NCI-H2029 treated with DMSO at 0.1 percent for 48 hours (cell line): Measurements from ENCODE around the gene PTPRB.
"Not testable (repeated sequence)": the region's sequence is repeated elsewhere in the genome, so short reads cannot be mapped to it uniquely, and the experiment has no call there.

Experiments
- DNase-seq: peaks from one replicate; lab custom pipeline; 2025; lab: John Stamatoyannopoulos, UW

PTPRB gene

DNA sequence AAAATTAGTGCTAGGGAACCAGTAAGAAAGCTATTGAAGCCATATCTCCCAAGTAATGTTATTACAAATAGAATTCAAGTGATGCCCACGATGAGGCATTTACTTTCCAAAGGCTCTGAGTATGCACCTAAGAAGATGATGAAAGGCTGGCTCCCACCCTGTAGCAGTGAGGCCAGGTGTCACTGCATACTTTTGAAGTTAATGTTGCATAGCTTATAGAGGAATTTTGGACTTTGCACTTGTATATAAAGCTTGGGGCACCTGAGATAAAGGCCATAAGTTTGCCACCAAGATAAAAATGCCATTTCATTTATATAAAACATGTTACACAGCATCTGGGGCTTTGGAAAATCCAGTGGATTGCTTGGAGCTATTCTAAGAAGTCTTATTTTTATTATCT, 96.2 kb downstream of the PTPRB start:
- no peak for DNase-seq

GRCh38 chr12:70536650-70537049, 100.6 kb downstream of the PTPRB start:
- no peak for DNase-seq

DNA sequence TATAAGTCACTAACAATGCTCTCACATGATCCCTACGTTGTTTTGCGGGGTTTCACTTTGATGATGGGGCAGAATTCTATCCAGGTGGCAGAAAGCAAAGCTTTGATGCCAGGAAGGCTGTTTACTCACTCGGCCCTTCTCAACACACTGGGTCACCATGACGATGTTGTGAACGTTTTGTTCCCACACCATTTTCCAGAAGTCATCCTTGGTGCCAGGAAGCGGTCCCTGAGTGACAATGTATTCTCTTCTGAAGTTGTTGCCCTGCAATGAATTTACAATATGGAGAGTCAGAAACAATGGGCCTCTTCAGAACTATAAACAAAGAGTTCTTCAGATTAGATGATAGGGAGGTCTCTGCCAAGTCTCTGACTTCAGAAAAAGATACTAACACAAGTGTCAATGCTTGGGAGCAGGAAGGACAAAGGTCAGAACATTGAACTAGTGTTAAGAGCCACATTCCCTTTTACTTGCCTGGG, 101.3 kb downstream of the PTPRB start:
- DNase-seq: no peak

GRCh38 chr12:70534466-70534865, 102.8 kb downstream of the PTPRB start:
- DNase-seq: no peak

- DNase-seq: no peak
Observed at GRCh38 chr12:70529647-70530046, 107.6 kb downstream of the PTPRB start.

GRCh38 chr12:70520847-70521246, 116.4 kb downstream of the PTPRB start:
- DNase-seq: no peak

DNA sequence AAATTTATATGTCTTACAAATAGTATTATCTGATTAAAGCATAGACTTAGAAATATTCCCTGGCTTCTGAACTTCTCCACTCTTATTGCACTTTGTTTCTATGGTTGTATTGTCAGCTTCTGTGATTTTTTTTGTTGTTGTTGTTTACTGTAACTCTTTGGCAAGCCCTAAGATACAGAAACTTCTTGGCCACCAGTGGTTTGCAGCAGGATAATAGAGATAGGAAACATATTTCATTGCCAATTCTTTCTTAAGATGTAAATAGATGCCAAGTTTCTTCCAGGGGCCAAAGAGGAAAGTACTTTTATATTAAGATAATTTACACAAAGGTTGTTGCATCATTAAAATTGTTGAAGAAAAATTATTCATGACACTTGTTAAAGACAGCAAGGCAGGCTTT, 123.8 kb downstream of the PTPRB start:
- no peak for DNase-seq

DNA sequence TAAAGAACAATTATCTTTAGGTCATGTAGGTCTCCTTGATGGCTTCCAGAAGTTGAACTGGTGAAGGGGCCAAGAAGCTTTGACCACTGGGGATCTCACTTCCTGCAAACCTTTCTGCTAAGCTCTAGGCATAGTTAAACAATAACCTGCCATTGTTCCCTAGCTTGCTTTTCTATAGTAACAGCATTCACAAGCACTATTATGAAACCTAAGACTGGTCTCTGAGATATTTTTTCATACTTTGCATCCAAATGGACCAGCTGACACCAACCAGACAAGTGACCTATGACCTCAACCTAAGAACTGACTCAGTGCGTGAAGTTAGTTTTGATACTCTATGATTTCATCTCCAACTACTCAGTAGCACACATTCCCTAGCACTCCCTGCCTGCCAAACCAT, 129.1 kb downstream of the PTPRB start:
- DNase-seq: no peak

DNA sequence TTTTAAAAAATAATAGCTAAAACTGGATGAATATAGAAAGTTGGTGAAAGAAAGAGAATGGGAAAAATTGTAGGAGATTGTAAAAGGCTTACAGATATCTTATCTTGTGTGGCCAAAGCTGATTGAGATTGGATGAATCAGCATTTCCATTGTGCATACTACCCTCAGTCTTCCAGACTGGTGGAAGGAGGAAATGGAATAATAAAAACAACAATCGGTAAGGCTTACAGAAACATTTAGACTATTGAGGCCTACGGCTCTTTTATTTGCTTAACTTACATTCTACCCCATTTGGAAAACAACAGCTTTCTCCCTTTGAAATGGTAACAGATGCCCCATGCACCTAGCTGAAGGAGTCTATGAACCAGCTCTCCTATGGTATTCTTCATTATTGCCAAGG, 129.8 kb downstream of the PTPRB start:
- no peak for DNase-seq

- DNase-seq: no peak
Observed at GRCh38 chr12:70497508-70497907, 139.7 kb downstream of the PTPRB start.

GRCh38 chr12:70492904-70493303, 144.3 kb downstream of the PTPRB start:
- not testable (repeated sequence) for DNase-seq

DNA sequence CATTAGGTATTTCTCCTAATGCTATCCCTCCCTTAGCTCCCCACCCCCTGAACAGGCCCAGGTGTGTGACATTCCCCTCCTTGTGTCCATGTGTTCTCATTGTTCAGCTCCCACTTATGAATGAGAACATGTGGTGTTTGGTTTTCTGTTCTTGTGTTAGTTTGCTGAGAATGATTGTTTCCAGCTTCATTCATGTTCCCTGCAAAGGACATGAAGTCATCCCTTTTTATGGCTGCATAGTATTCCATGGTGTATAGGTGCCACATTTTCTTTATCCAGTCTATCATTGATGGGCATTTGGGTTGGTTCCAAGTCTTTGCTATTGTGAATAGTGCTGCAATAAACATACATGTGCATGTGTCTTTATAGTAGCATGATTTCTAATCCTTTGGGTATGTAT, 146.3 kb downstream of the PTPRB start:
- not testable (repeated sequence) for DNase-seq

- DNase-seq: no peak
Observed at GRCh38 chr12:70487440-70487839, 149.8 kb downstream of the PTPRB start.

GRCh38 chr12:70486588-70486987, 150.6 kb downstream of the PTPRB start:
- no peak for DNase-seq

DNA sequence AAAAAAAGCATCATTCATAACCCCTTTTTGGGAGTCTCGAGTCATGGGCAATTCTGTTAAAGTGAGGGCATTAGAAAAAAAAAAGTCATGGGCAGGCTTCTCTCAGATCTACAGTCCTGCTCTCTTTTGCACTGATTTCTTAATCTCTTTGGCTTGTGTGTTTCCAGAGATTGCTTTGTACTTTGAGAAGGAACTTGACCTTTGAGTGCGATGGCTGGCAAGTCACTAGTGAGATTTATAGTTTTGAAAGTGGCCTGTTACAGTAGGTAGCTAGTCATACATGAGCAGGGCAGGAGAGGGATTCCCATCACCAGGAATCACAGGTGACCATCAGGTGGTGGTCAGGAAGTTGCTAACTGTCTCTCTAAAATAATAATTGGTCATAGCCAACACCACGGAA, 151.5 kb downstream of the PTPRB start:
- no peak for DNase-seq

DNA sequence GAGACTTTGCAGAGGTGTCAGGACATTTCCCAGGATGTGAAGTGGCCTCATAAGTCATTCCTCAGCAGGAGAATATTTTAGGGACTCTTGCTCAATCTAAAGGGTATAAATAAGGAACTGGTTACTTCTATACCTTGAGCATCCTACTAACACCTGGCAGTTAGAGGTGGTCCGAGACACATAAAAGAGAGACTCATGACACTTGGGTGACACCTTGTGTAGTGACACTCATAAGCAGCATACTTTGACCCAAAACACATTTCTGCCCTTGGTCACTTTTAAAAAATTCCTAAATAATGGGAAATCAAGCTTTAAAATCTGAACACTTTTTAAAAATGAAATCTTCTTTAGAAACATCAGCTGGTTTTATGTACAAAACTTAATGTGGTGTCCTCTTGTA, 152.8 kb downstream of the PTPRB start:
- no peak for DNase-seq

GRCh38 chr12:70482764-70483163, 154.5 kb downstream of the PTPRB start:
- DNase-seq: no peak

GRCh38 chr12:70469221-70469820, 167.9 kb downstream of the PTPRB start:
- DNase-seq: no peak

GRCh38 chr12:70468741-70469140, 168.5 kb downstream of the PTPRB start:
- no peak for DNase-seq

DNA sequence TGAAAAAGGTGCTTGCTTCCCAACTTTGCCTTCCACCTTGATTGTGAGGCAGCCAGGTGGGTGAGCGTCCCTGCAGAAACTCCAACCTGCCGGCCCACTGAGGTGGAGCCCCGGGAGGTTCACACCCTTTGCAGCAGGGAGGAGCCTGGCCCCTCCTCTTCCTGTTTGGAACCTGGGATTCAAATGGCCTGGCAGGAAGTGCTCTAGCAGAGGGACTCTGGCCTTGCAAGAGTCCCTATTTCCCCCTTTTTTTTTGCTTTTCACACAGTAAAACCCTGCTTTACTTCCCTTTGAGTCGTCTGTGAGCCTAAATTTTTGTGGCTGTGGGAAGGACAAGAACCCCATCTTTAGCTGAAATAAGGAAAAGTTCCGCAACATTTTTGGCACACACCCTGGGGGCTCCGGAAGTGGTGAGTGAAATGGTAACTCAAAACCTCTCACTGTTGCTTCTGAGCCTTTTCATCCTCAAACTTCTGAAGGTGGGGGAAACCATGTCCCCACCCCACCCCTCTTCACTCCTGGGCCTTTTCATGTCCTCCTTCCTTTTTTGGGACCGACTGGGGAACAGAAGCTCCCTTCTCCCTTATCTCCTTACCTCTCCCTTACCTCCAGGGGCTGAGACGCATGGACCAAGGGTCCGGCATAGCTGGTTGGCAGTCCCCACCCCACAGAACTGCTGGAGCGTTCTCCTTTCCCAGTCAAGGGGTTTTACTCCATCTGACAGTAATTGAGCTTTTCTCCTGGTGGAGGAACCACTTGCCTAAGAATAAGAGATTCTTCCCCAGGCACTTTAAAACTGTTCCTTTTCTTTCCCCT, 169.1 kb downstream of the PTPRB start:
- DNase-seq: no peak

DNA sequence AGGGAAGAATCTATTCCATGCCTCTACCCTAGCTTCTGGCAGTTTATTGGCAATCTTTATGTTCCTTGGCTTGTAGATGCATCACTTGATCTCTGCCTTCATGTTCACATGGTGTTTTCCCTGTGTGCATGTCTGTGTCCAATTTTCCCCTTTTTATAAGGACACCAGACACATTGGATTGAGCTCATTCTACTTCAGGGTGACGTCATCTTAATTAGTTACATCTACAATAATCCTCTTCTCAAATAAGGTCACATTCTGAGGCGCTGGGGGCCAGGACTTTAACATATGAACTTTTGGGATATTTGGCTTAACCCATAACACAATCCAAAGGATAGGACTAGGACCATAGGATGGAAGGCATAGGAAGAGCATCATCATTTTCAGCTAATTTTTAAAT, 169.8 kb downstream of the PTPRB start:
- DNase-seq: no peak

DNA sequence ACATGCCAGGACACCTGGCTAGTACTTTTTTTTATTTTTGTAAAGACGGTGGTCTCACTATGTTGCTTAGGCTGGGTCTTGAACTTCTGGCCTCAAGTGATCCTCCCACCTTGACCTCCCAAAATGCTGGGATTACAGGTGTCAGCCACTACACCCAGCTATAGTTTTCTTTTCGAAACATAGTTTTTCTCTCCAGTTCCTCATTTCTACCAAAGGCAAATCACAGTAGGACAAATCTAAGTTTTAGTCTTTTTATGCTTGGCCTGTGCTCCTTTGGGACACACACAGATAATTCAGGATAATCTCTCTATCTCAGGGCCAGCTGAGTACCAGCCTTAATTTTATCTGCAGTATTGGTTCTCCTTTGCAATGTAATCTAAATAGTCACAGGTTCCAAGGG, 170.5 kb downstream of the PTPRB start:
- DNase-seq: no peak
